Panc1 (cell line): ENCODE results near the gene NOS3. TPM values are rescaled to one million over a fixed set of nuclear protein-coding genes. Genes with fewer than 3 reads are reported as not detected.

Experiments
- ATAC-seq: fragments of 200-7000 bp; cut with Tn5 transposase; 2 replicates; pipeline ENCODE4 v1.9.1; 2020; ENCODE audit warnings: mild to moderate bottlenecking, moderate library complexity
- BruUV-seq: library from RNA; stranded (reverse); fragments of 400-500 nt; replicated peaks from 2 replicates; lab custom pipeline; 2021; lab: Mats Ljungman, UMichigan
- CTCF ChIA-PET: fragments of 300-600 bp; sonication (Branson Sonifier 250); formaldehyde crosslinking; loops from one replicate; lab custom pipeline; 2022; ENCODE audit warnings: antibody characterized with exemption; lab: Charles Lee
- POLR2A ChIA-PET: fragments of 300-600 bp; sonication (Branson Sonifier 250); formaldehyde crosslinking; loops from one replicate; lab custom pipeline; 2022; ENCODE audit warnings: antibody characterized with exemption; lab: Charles Lee
- DNase-seq: peaks from one replicate; pipeline ENCODE4 v3.0.0-alpha.2; 2010; ENCODE audit warnings: low read depth, low spot score
- H3K27ac ChIP-seq: 2 replicates; pipeline ENCODE4 v1.5.1; 2011; ENCODE audit warnings: mild to moderate bottlenecking, low read length, inconsistent platforms
- H3K27me3 ChIP-seq: fragments of 200-500 bp; sonication (Bioruptor generic); 2 replicates; pipeline ENCODE4 v1.6.0; 2014; ENCODE audit warnings: low read length, inconsistent platforms; ENCODE audit not compliant: control insufficient read depth, insufficient read depth
- H3K36me3 ChIP-seq: fragments of 200-500 bp; sonication (Bioruptor generic); 2 replicates; pipeline ENCODE4 v1.5.1; 2014; ENCODE audit warnings: inconsistent platforms, mild to moderate bottlenecking, low read length, moderate library complexity; ENCODE audit not compliant: control insufficient read depth, insufficient read depth
- H3K4me1 ChIP-seq: 2 replicates; pipeline ENCODE4 v1.5.1; 2011; ENCODE audit warnings: inconsistent platforms, mild to moderate bottlenecking, low read length, moderate library complexity; ENCODE audit not compliant: control insufficient read depth, insufficient read depth
- H3K4me3 ChIP-seq, 2 experiments: 2 replicates each; pipeline ENCODE4 v1.5.1; 2011 to 2012; ENCODE audit warnings: low read depth in 2 of 2, low read length in 2 of 2, mild to moderate bottlenecking in 2 of 2, inconsistent platforms in 1 of 2, moderate library complexity in 1 of 2
- H3K9me3 ChIP-seq: fragments of 200-500 bp; sonication (Bioruptor generic); 2 replicates; pipeline ENCODE4 v1.5.1; 2014; ENCODE audit warnings: low read depth, mild to moderate bottlenecking, inconsistent platforms, low read length, moderate library complexity; ENCODE audit not compliant: control insufficient read depth, insufficient read depth
- POLR2AphosphoS5 ChIP-seq: IDR thresholded peaks from 2 replicates; pipeline ENCODE4 v1.6.1; 2012; ENCODE audit warnings: mild to moderate bottlenecking, low read depth, low read length, moderate library complexity
- SIN3A ChIP-seq: IDR thresholded peaks from 2 replicates; pipeline ENCODE4 v1.6.1; 2012; ENCODE audit warnings: low read depth, mild to moderate bottlenecking, low read length, moderate library complexity, borderline replicate concordance; ENCODE audit not compliant: insufficient read depth
- TCF7L2 ChIP-seq: IDR thresholded peaks from 2 replicates; pipeline ENCODE4 v1.6.1; 2011; ENCODE audit warnings: mild to moderate bottlenecking, low read depth, low read length, inconsistent platforms
- in situ Hi-C: cut with HindIII; loops from 2 replicates; pipeline ENCODE4 v1.10.0; 2016; ENCODE audit warnings: low sequenced_read_pairs, low pct_unique_long_range_greater_than_20kb
- intact Hi-C: fragments of 100-400 bp; cut with micrococcal nuclease; formaldehyde crosslinking; loops from one replicate; pipeline ENCODE4 v1.10.0; 2022; ENCODE audit not compliant: unreplicated experiment
- total RNA-seq: library from RNA; stranded (reverse); gene quantifications from one replicate; pipeline ENCODE4 v1.2.1, GENCODE V29; 2021; ENCODE audit not compliant: unreplicated experiment
- TF ChIP-seq, protein P1 (sequence below), 2 experiments: IDR thresholded peaks; 2 replicates each; pipeline ENCODE4 v1.6.1; 2011 to 2012; ENCODE audit warnings: low read depth in 2 of 2, control low read depth in 1 of 2, low read length in 1 of 2, mild to moderate bottlenecking in 1 of 2, moderate library complexity in 1 of 2; ENCODE audit not compliant: insufficient read depth in 1 of 2
- TF ChIP-seq, protein P2 (sequence below): fragments of 450-650 bp; IDR thresholded peaks from 2 replicates; pipeline ENCODE4 v1.5.1; 2017; ENCODE audit warnings: mild to moderate bottlenecking

NOS3 gene
- total RNA-seq, 1 experiment from 2014 or later = 3.1 TPM

DNA sequence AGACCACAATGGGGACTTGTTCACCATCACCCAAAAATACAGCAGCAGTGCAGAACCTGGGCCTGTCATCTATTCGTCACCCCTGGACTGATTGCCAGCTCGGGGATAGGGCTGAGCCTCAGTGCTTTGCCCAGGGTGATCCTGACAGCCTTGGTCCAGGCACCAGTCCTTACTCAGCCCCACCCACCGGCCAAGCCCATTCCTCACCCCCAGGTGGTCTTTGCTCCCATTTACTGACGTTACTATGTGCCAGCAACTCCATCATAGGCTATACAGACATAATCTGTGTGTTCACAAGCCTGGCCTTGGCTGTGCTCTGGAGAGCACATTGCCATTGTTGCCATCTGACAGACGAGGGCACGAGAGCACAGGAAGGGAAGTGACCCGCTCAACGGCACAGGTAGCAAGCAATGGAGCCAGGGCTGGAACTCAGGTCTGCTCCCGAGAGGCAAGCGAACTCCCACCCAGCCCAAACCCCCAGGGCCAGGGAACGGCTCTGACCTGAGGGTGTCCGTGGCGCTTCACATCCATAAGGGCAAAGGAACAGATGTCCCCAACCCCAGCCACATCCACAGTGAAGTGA lies 26.6 kb downstream of the NOS3 start:
- intact Hi-C loops = loop anchor here (5.0 kb wide), 1 partner anchor 55 kb away; no protein-coding TSS in a partner anchor
- POLR2A ChIA-PET = no interaction called here

DNA sequence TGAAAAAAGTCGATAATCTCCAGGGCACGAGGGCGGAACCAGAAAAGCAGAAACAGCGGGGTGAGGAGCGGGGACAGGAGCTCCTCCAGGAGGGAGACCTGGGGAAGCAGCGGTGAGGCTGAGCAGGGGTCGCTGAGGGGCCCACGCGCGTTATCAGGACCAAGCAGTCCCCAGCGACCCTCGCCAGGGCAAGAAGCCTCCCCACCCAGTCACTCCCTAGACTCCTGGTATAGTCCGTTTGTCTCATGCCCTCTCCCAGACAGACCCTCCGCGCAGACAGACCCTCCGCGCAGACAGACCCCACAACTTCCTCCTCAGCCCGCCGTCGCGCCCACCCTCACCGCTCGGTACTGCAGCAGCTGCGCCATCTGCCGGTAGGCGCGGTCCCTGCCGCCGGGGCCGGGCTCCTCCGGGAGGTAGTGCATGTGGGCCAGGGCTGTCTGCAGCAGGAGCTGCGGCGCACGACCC lies 27.2 kb downstream of the NOS3 start:
- TF ChIP-seq, protein P1, sequence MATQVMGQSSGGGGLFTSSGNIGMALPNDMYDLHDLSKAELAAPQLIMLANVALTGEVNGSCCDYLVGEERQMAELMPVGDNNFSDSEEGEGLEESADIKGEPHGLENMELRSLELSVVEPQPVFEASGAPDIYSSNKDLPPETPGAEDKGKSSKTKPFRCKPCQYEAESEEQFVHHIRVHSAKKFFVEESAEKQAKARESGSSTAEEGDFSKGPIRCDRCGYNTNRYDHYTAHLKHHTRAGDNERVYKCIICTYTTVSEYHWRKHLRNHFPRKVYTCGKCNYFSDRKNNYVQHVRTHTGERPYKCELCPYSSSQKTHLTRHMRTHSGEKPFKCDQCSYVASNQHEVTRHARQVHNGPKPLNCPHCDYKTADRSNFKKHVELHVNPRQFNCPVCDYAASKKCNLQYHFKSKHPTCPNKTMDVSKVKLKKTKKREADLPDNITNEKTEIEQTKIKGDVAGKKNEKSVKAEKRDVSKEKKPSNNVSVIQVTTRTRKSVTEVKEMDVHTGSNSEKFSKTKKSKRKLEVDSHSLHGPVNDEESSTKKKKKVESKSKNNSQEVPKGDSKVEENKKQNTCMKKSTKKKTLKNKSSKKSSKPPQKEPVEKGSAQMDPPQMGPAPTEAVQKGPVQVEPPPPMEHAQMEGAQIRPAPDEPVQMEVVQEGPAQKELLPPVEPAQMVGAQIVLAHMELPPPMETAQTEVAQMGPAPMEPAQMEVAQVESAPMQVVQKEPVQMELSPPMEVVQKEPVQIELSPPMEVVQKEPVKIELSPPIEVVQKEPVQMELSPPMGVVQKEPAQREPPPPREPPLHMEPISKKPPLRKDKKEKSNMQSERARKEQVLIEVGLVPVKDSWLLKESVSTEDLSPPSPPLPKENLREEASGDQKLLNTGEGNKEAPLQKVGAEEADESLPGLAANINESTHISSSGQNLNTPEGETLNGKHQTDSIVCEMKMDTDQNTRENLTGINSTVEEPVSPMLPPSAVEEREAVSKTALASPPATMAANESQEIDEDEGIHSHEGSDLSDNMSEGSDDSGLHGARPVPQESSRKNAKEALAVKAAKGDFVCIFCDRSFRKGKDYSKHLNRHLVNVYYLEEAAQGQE (IDR thresholded peaks at IDR 0.05; ENCODE audit: insufficient read depth in 1 of 2, low read depth in 2 of 2, low read length in 1 of 2) = 0 out of 4 replicates have a peak, but pooled peaks of 1 of the 2 experiments have one; percentile 14
- TF ChIP-seq POLR2AphosphoS5 = no peak
- TF ChIP-seq, protein P2, sequence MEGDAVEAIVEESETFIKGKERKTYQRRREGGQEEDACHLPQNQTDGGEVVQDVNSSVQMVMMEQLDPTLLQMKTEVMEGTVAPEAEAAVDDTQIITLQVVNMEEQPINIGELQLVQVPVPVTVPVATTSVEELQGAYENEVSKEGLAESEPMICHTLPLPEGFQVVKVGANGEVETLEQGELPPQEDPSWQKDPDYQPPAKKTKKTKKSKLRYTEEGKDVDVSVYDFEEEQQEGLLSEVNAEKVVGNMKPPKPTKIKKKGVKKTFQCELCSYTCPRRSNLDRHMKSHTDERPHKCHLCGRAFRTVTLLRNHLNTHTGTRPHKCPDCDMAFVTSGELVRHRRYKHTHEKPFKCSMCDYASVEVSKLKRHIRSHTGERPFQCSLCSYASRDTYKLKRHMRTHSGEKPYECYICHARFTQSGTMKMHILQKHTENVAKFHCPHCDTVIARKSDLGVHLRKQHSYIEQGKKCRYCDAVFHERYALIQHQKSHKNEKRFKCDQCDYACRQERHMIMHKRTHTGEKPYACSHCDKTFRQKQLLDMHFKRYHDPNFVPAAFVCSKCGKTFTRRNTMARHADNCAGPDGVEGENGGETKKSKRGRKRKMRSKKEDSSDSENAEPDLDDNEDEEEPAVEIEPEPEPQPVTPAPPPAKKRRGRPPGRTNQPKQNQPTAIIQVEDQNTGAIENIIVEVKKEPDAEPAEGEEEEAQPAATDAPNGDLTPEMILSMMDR = peak; percentile 99
- no peak overlapping the region for H3K27ac ChIP-seq
- H3K4me1 ChIP-seq = peaks cover 8% of the 10 kb centered on the region; the same call in 1 of the 2 replicates
- peak overlapping the region; percentile 7 to 52; a peak in 3 of 4 replicates for H3K4me3 ChIP-seq
- BruUV-seq = no TSS peak
- intact Hi-C loops (loop anchor here (5.0 kb wide), 1 partner anchor 56 kb away; no protein-coding TSS in a partner anchor), in situ Hi-C loops (no loop called here)
- ChIA-PET POLR2A (no interaction called here), CTCF (interaction anchor here (0.5 to 2.6 kb wide), 7 partner anchors 8 to 91 kb away, joined by 3 to 12 read pairs (median 4); partner anchors contain the start of gene ABCB8)
- ATAC-seq = peak; percentile 88
- no peaks in the 10 kb centered on the region for H3K36me3 ChIP-seq
- no peak for DNase-seq
- H3K9me3 ChIP-seq = no peaks in the 10 kb centered on the region
- H3K27me3 ChIP-seq = no peaks in the 10 kb centered on the region

More for the DNA sequence above, 26.6 kb downstream of the NOS3 start:
- ATAC-seq (peak; percentile 35; the same call in 1 of the 2 replicates), DNase-seq (no peak)
- H3K36me3 ChIP-seq = no peaks in the 10 kb centered on the region
- no peak overlapping the region for H3K27ac ChIP-seq
- no peaks in the 10 kb centered on the region for H3K27me3 ChIP-seq
- peak overlapping the region; percentile 7 to 52; a peak in 3 of 4 replicates for H3K4me3 ChIP-seq
- H3K9me3 ChIP-seq = no peaks in the 10 kb centered on the region
- TF ChIP-seq SIN3A (no peak), POLR2AphosphoS5 (no peak), TCF7L2 (no peak)
- TF ChIP-seq, protein P2 = no peak
- TF ChIP-seq, protein P1 (IDR thresholded peaks at IDR 0.05; ENCODE audit: insufficient read depth in 1 of 2, low read depth in 2 of 2, low read length in 1 of 2) = no peak
- H3K4me1 ChIP-seq = peaks cover 8% of the 10 kb centered on the region; the same call in 1 of the 2 replicates
- BruUV-seq = no TSS peak
- CTCF ChIA-PET = interaction anchor here (0.5 to 2.6 kb wide), 3 partner anchors 7 to 91 kb away, joined by 4 to 12 read pairs (median 11); no protein-coding TSS in a partner anchor
- in situ Hi-C loops = no loop called here
